GM23338 (cell line): ENCODE measurements around the gene TAF4. TPM values are rescaled to one million over a fixed set of nuclear protein-coding genes. Genes with fewer than 3 reads are reported as not detected.

Source experiments
- ATAC-seq: fragments of 200-7000 bp; cut with Tn5 transposase; 3 replicates; pipeline ENCODE4 v1.9.1; 2020
- DNase-seq: peaks from one replicate; pipeline ENCODE4 v3.0.0-alpha.2; 2015; ENCODE audit warnings: low spot score
- H2AFZ ChIP-seq: fragments of 200-600 bp; sonication (generic); 2 replicates; pipeline ENCODE4 v1.8.0; 2016; ENCODE audit warnings: antibody characterized with exemption, mild to moderate bottlenecking, moderate library complexity
- H3F3A ChIP-seq: fragments of 200-600 bp; sonication (generic); replicated peaks from 2 replicates; pipeline ENCODE4 v1.8.0; 2017; ENCODE audit warnings: antibody characterized with exemption, mixed run types, low read depth
- H3K27ac ChIP-seq: fragments of 200-600 bp; sonication (generic); 2 replicates; pipeline ENCODE4 v1.6.1; 2016; ENCODE audit warnings: low read depth
- H3K27me3 ChIP-seq: fragments of 200-600 bp; sonication (generic); 2 replicates; pipeline ENCODE4 v1.8.0; 2016; ENCODE audit warnings: mild to moderate bottlenecking, mixed run types, moderate library complexity; ENCODE audit not compliant: insufficient read depth
- H3K36me3 ChIP-seq: fragments of 200-600 bp; sonication (generic); 2 replicates; pipeline ENCODE4 v1.8.0; 2016; ENCODE audit warnings: mild to moderate bottlenecking; ENCODE audit not compliant: insufficient read depth
- H3K4me1 ChIP-seq: fragments of 200-600 bp; sonication (generic); 2 replicates; pipeline ENCODE4 v1.8.0; 2016; ENCODE audit warnings: mild to moderate bottlenecking, moderate library complexity; ENCODE audit not compliant: insufficient read depth
- H3K4me2 ChIP-seq: fragments of 200-600 bp; sonication (generic); 2 replicates; pipeline ENCODE4 v1.7.1; 2017; ENCODE audit warnings: mixed run types
- H3K4me3 ChIP-seq: fragments of 200-600 bp; sonication (generic); 2 replicates; pipeline ENCODE4 v1.6.1; 2016; ENCODE audit warnings: mixed run types
- H3K79me2 ChIP-seq: fragments of 200-600 bp; sonication (generic); replicated peaks from 2 replicates; pipeline ENCODE4 v1.8.0; 2017; ENCODE audit warnings: mild to moderate bottlenecking; ENCODE audit not compliant: insufficient read depth
- H3K9me2 ChIP-seq: fragments of 200-600 bp; sonication (generic); 2 replicates; pipeline ENCODE4 v1.8.0; 2017; ENCODE audit not compliant: insufficient read depth
- H4K20me1 ChIP-seq: fragments of 200-600 bp; sonication (generic); replicated peaks from 2 replicates; pipeline ENCODE4 v1.8.0; 2017; ENCODE audit warnings: mild to moderate bottlenecking; ENCODE audit not compliant: insufficient read depth
- H3K27ac Mint-ChIP-seq: 2 replicates; pipeline ENCODE4 v1.8.0; 2020; ENCODE audit warnings: inconsistent platforms, mild to moderate bottlenecking, moderate library complexity, mixed read lengths
- H3K27me3 Mint-ChIP-seq: 3 replicates; pipeline ENCODE4 v1.8.0; 2022; ENCODE audit warnings: low read depth, mild to moderate bottlenecking, moderate library complexity, mixed read lengths, inconsistent platforms; ENCODE audit not compliant: insufficient read depth, poor library complexity
- H3K36me3 Mint-ChIP-seq: 3 replicates; pipeline ENCODE4 v1.8.0; 2021; ENCODE audit warnings: low read depth, mild to moderate bottlenecking, inconsistent platforms, moderate library complexity, mixed read lengths
- H3K4me1 Mint-ChIP-seq: 3 replicates; pipeline ENCODE4 v1.8.0; 2020; ENCODE audit warnings: mild to moderate bottlenecking, inconsistent platforms, mixed read lengths
- H3K4me3 Mint-ChIP-seq: 3 replicates; pipeline ENCODE4 v1.8.0; 2021; ENCODE audit warnings: moderate library complexity, mild to moderate bottlenecking, inconsistent platforms, mixed read lengths
- H3K9me3 Mint-ChIP-seq: 3 replicates; pipeline ENCODE4 v1.8.0; 2020; ENCODE audit warnings: moderate library complexity, mild to moderate bottlenecking, inconsistent platforms, mixed read lengths
- CTCF ChIP-seq, 2 experiments: fragments of 200-600 bp in 1 of 2; sonication (generic) in 1 of 2; conservative IDR thresholded peaks; 2 replicates each; pipeline versions ENCODE4 v1.5.1 to v1.6.1; 2016 to 2017; ENCODE audit warnings: antibody characterized with exemption in 2 of 2, low read depth in 2 of 2, mild to moderate bottlenecking in 2 of 2, moderate library complexity in 1 of 2
- EZH2 ChIP-seq: fragments of 200-600 bp; sonication (generic); IDR thresholded peaks from one replicate; pipeline ENCODE4 v1.8.0; 2017; ENCODE audit warnings: antibody characterized with exemption, mild to moderate bottlenecking, low read depth; ENCODE audit not compliant: unreplicated experiment
- EZH2phosphoT487 ChIP-seq: fragments of 200-600 bp; sonication (generic); IDR thresholded peaks from one replicate; pipeline ENCODE4 v1.8.1; 2018; ENCODE audit warnings: antibody characterized with exemption; ENCODE audit not compliant: unreplicated experiment
- NANOG ChIP-seq: IDR thresholded peaks from 2 replicates; pipeline ENCODE4 v1.6.1; 2016; ENCODE audit warnings: antibody characterized with exemption, borderline replicate concordance
- POLR2AphosphoS5 ChIP-seq: IDR thresholded peaks from 2 replicates; pipeline ENCODE4 v1.6.1; 2016; ENCODE audit warnings: antibody characterized with exemption, low read depth
- REST ChIP-seq: IDR thresholded peaks from one replicate; pipeline ENCODE4 v1.6.1; 2018; ENCODE audit warnings: antibody characterized with exemption; ENCODE audit not compliant: unreplicated experiment
- STAT1 ChIP-seq: IDR thresholded peaks from one replicate; pipeline ENCODE4 v1.6.1; 2016; ENCODE audit warnings: antibody characterized with exemption; ENCODE audit not compliant: unreplicated experiment
- ZNF114 ChIP-seq: fragments of 250-450 bp; sonication (Bioruptor Pico); IDR thresholded peaks from 2 replicates; pipeline ENCODE4 v1.5.0; 2020; ENCODE audit warnings: mild to moderate bottlenecking, moderate library complexity
- ZNF462 ChIP-seq: fragments of 250-450 bp; sonication (Bioruptor Pico); IDR thresholded peaks from 2 replicates; pipeline ENCODE4 v1.5.0; 2020; ENCODE audit warnings: mild to moderate bottlenecking, moderate library complexity
- polyA plus RNA-seq: library from polyadenylated mRNA; unstranded; fragments of >200 nt; fragmentation: Nextera tagmentation; extraction: Ambion mirVana; gene quantifications from 2 replicates; pipeline ENCODE4 v1.2.1, GENCODE V29; 2016
- total RNA-seq: library from RNA; depleted of rRNA; stranded (reverse); fragments of >200 nt; shearing (Covaris generic); gene quantifications from 2 replicates; pipeline ENCODE4 v1.2.3, GENCODE V29; 2014

The TAF4 gene
- total and polyA plus RNA-seq, 2 experiments from 2014 or later = 7.2 to 60.0 TPM

GRCh38 chr20:62023935-62024334 lies 41.7 kb downstream of the TAF4 start:
- ATAC-seq = no peak
- no peak overlapping the region for H3K27ac Mint-ChIP-seq

More at GRCh38 chr20:62023935-62024334, 41.7 kb downstream of the TAF4 start:
- Histone ChIP-seq H3K27ac (no peak overlapping the region), H3K9me2 (no peaks in the 10 kb centered on the region), H2AFZ (no peak overlapping the region), H4K20me1 (peaks cover 82% of the 10 kb centered on the region), H3F3A (no peaks in the 10 kb centered on the region), H3K4me3 (no peak overlapping the region), H3K4me2 (no peak overlapping the region), H3K4me1 (peaks cover 17% of the 10 kb centered on the region), H3K27me3 (no peaks in the 10 kb centered on the region), H3K79me2 (peaks cover 100% of the 10 kb centered on the region), H3K36me3 (no peaks in the 10 kb centered on the region)
- Mint-ChIP-seq H3K27me3 (peaks cover 11% of the 10 kb centered on the region), H3K4me1 (peaks cover 56% of the 10 kb centered on the region), H3K4me3 (no peak overlapping the region), H3K36me3 (peaks cover 2% of the 10 kb centered on the region; the same call in 1 of the 3 replicates), H3K9me3 (no peaks in the 10 kb centered on the region)
- no peak for DNase-seq
- TF ChIP-seq POLR2AphosphoS5 (no peak), ZNF462 (CRISPR knock-in tag) (no peak), REST (no peak), STAT1 (no peak), EZH2 (no peak), CTCF (conservative IDR thresholded peaks at IDR 0.05; ENCODE audit: low read depth in 2 of 2) (no peak), ZNF114 (CRISPR knock-in tag) (no peak), EZH2phosphoT487 (no peak), NANOG (no peak)
